Stimulated activated naive B cell treated with anti-CD40 and anti-IgM and Interleukin-4, amounts not matched to agents 10 μg/mL and 1 μg/mL and 100 μg/mL, for 72 hours (primary cell): ENCODE data around the gene PNPT1.
"Not testable (repeated sequence)": the region's sequence is repeated elsewhere in the genome, so short reads cannot be mapped to it uniquely, and the experiment has no call there.

ENCODE experiments used
- ATAC-seq, 2 donors: fragments of 150-1000 bp; cut with Tn5 transposase; replicated peaks; 2 replicates each; pipeline ENCODE4 v1.10.0; 2021; ENCODE audit warnings: moderate library complexity in 1 of 2
- DNase-seq: peaks from one replicate; pipeline ENCODE4 v3.0.0; 2021
- H3K27ac Mint-ChIP-seq: one replicate; pipeline ENCODE4 v1.8.0; 2022; ENCODE audit warnings: mild to moderate bottlenecking, mixed read lengths
- H3K27me3 Mint-ChIP-seq, 2 donors: one replicate each; pipeline ENCODE4 v1.8.0; 2022; ENCODE audit warnings: mixed read lengths in 2 of 2
- H3K36me3 Mint-ChIP-seq, 2 donors: one replicate each; pipeline ENCODE4 v1.8.0; 2022; ENCODE audit warnings: mixed read lengths in 2 of 2, mild to moderate bottlenecking in 1 of 2
- H3K4me1 Mint-ChIP-seq, 2 donors: one replicate each; pipeline ENCODE4 v1.8.0; 2022; ENCODE audit warnings: mixed read lengths in 2 of 2, mild to moderate bottlenecking in 1 of 2
- H3K4me3 Mint-ChIP-seq, 2 donors: one replicate each; pipeline ENCODE4 v1.8.0; 2022; ENCODE audit warnings: mild to moderate bottlenecking in 2 of 2, mixed read lengths in 2 of 2, moderate library complexity in 1 of 2
- H3K9me3 Mint-ChIP-seq, 2 donors: one replicate each; pipeline ENCODE4 v1.8.0; 2022; ENCODE audit warnings: mixed read lengths in 2 of 2, mild to moderate bottlenecking in 1 of 2

The PNPT1 gene

GRCh38 chr2:55693181-55694125, at the start of gene PNPT1:
PNPT1 (minus strand) TSS chr2:55693844; CDS start chr2:55693823, 21 bp downstream.
- Mint-ChIP-seq H3K4me1 (peaks cover 11 to 12% of the 10 kb centered on the region in 2 donors), H3K9me3 (no peaks in the 10 kb centered on the region), H3K36me3 (peaks cover 14 to 22% of the 10 kb centered on the region in 2 donors), H3K27me3 (peaks cover 2 to 3% of the 10 kb centered on the region in 2 donors), H3K27ac (peak within 1 kb of the TSS; percentile 95), H3K4me3 (peak within 1 kb of the TSS; percentile 91 to 94)
- DNase-seq (peak; percentile 95), ATAC-seq (peak; percentile 100)

DNA sequence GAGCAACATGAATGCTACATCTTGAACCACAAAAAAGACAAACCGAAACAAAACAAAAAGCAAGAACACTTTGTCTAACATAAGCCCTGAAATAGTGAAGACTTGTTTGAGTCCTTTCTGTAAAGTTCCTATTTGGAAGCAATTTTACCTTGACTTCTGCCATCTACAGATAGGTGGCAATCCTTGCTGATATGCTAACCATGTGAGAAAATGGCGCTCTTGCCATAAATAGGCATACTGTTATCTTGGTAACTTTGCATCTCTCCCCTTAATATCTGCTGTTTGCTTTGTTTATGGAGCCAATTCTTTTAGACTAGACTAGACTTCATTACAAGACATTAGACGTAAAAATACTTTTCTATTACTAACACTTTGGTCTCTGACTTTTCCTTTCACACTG, 49.4 kb upstream of the PNPT1 start:
- H3K27me3 Mint-ChIP-seq = peaks cover 20 to 29% of the 10 kb centered on the region in 2 donors
- ATAC-seq = no peak

GRCh38 chr2:55736019-55736536, 42.4 kb upstream of the PNPT1 start:
- ATAC-seq, H3K27me3 Mint-ChIP-seq: not testable (repeated sequence)

More for the DNA sequence above, 49.4 kb upstream of the PNPT1 start:
- Mint-ChIP-seq H3K27ac (no peak overlapping the region), H3K4me3 (no peak overlapping the region), H3K36me3 (no peaks in the 10 kb centered on the region), H3K9me3 (no peaks in the 10 kb centered on the region), H3K4me1 (no peaks in the 10 kb centered on the region)
- no peak for DNase-seq

GRCh38 chr2:55734726-55735125, 41.1 kb upstream of the PNPT1 start:
- no peak overlapping the region for H3K4me3 Mint-ChIP-seq
- ATAC-seq (no peak), DNase-seq (no peak)
- H3K27ac Mint-ChIP-seq = no peak overlapping the region
- no peaks in the 10 kb centered on the region for H3K36me3 Mint-ChIP-seq
- H3K4me1 Mint-ChIP-seq = no peaks in the 10 kb centered on the region
- peaks cover 3 to 4% of the 10 kb centered on the region in 2 donors for H3K27me3 Mint-ChIP-seq
- peaks cover 0 to 1% of the 10 kb centered on the region in 2 donors for H3K9me3 Mint-ChIP-seq

More at GRCh38 chr2:55736019-55736536, 42.4 kb upstream of the PNPT1 start:
- DNase-seq, H3K36me3 Mint-ChIP-seq, H3K4me1 Mint-ChIP-seq, H3K9me3 Mint-ChIP-seq, H3K4me3 Mint-ChIP-seq, H3K27ac Mint-ChIP-seq: not testable (repeated sequence)

GRCh38 chr2:55733335-55733734, 39.7 kb upstream of the PNPT1 start:
- Mint-ChIP-seq H3K4me3 (no peak overlapping the region), H3K4me1 (no peaks in the 10 kb centered on the region), H3K9me3 (peaks cover 0 to 1% of the 10 kb centered on the region in 2 donors), H3K27me3 (peaks cover 3 to 4% of the 10 kb centered on the region in 2 donors), H3K27ac (no peak overlapping the region), H3K36me3 (no peaks in the 10 kb centered on the region)
- no peak for DNase-seq
- ATAC-seq = no peak

- ATAC-seq (no peak), DNase-seq (no peak)
- Mint-ChIP-seq H3K36me3 (no peaks in the 10 kb centered on the region), H3K4me1 (no peaks in the 10 kb centered on the region), H3K27ac (no peak overlapping the region), H3K9me3 (peaks cover 0 to 1% of the 10 kb centered on the region in 2 donors), H3K27me3 (peaks cover 3 to 4% of the 10 kb centered on the region in 2 donors), H3K4me3 (no peak overlapping the region)
These were observed 39.2 kb upstream of the PNPT1 start for GRCh38 chr2:55732854-55733253.

DNA sequence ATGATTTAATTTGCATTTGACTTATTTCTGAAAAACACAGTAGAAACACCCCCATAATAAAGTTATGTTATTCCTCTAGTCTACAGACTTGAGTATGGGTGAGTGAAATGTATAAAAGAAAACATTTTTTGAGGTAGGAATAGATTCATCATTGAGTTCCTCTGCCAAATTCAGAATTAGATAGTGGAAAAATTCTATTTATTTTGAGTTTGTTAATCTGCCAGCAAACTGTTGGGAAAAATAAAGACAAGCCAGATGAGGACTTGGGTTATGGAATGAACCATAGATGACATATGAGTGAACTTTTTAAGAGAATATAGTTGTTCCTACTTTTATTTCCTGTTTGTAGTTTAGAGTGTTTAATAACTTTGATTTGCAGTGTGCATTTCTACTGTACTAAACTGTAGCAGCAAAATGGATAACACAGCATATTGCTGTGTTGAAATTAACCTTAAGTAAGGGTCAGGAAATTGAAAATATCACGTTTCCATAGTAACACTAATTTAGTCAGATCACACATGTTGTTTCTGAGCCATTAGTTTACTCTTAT, 35.6 kb upstream of the PNPT1 start:
- ATAC-seq (no peak), DNase-seq (no peak)
- no peaks in the 10 kb centered on the region for H3K4me1 Mint-ChIP-seq
- H3K4me3 Mint-ChIP-seq = no peak overlapping the region
- H3K27ac Mint-ChIP-seq = no peak overlapping the region
- peaks cover 6 to 10% of the 10 kb centered on the region in 2 donors for H3K27me3 Mint-ChIP-seq
- H3K36me3 Mint-ChIP-seq = peaks cover 0 to 2% of the 10 kb centered on the region in 2 donors
- no peaks in the 10 kb centered on the region for H3K9me3 Mint-ChIP-seq

DNA sequence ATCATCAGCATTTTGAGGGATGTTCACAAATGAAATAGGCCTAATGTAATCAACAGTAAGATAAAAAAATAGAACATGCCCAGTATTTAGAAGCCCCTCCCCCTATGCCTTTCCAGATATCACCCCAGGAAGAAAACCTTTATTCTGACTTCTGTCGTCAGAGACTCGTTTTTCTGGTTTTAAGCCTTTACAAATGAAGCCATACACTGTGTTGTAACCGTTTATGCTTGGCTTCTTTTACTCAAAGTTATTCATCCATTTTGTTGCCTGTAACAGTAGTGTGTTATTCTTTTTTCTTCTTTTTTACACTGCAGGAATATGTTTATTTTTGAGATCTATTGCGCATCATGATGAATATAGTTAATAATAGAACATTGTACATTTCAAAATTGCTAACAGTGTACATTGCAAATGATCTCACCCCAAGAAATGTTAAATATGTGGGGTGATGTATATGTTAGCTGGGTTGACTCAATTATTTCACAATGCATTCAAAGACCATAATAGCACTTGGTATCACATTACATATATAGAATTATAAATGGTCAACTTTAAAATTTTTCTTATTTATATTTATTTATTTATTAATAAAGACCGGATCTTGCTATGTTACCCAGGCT, 28.1 kb upstream of the PNPT1 start:
- H3K27me3 Mint-ChIP-seq = peaks cover 12 to 14% of the 10 kb centered on the region in 2 donors
- ATAC-seq = no peak
- no peaks in the 10 kb centered on the region for H3K4me1 Mint-ChIP-seq
- peaks cover 0 to 2% of the 10 kb centered on the region in 2 donors for H3K36me3 Mint-ChIP-seq
- no peak overlapping the region for H3K27ac Mint-ChIP-seq
- H3K9me3 Mint-ChIP-seq = no peaks in the 10 kb centered on the region
- no peak overlapping the region for H3K4me3 Mint-ChIP-seq
- DNase-seq = no peak

DNA sequence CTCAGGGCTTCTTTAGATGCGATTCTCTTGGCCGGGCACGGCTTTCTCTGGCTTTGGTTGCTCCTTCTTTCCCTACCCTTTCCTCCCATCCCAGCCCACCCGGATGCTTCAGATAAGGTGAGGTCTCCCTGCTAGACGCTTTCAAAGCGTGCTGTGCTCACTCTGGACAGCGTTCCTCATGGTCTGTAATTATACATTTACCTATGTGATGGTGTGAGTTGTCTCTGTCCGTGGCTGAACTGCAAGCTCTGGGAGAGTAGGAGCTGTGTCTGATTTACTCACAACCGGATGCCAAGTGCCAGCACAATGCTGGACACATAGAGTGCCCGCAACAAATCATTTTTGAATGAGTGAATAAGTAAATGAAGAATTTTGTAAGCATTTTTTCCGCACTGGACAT, 26.8 kb upstream of the PNPT1 start:
- Mint-ChIP-seq H3K27ac (no peak overlapping the region), H3K4me1 (no peaks in the 10 kb centered on the region)
- ATAC-seq = no peak

GRCh38 chr2:55719852-55720251, 26.2 kb upstream of the PNPT1 start:
- DNase-seq = no peak
- ATAC-seq = no peak
- Mint-ChIP-seq H3K4me1 (no peaks in the 10 kb centered on the region), H3K9me3 (no peaks in the 10 kb centered on the region), H3K4me3 (no peak overlapping the region), H3K36me3 (no peaks in the 10 kb centered on the region), H3K27me3 (peaks cover 18 to 25% of the 10 kb centered on the region in 2 donors), H3K27ac (no peak overlapping the region)

More for the DNA sequence above, 26.8 kb upstream of the PNPT1 start:
- H3K4me3 Mint-ChIP-seq = no peak overlapping the region
- H3K9me3 Mint-ChIP-seq = no peaks in the 10 kb centered on the region
- H3K27me3 Mint-ChIP-seq = peaks cover 18 to 25% of the 10 kb centered on the region in 2 donors
- H3K36me3 Mint-ChIP-seq = peaks cover 0 to under 1% of the 10 kb centered on the region in 2 donors
- DNase-seq = no peak

GRCh38 chr2:55718165-55719008, 24.7 kb upstream of the PNPT1 start:
- no peak overlapping the region for H3K4me3 Mint-ChIP-seq
- DNase-seq = no peak
- ATAC-seq = peak; percentile 67
- H3K4me1 Mint-ChIP-seq = peaks cover under 1 to 2% of the 10 kb centered on the region in 2 donors
- H3K27ac Mint-ChIP-seq = no peak overlapping the region
- H3K36me3 Mint-ChIP-seq = no peaks in the 10 kb centered on the region
- H3K9me3 Mint-ChIP-seq = no peaks in the 10 kb centered on the region
- peaks cover 14 to 15% of the 10 kb centered on the region in 2 donors for H3K27me3 Mint-ChIP-seq

GRCh38 chr2:55715626-55716025, 22.0 kb upstream of the PNPT1 start:
- Mint-ChIP-seq H3K4me1 (peaks cover 3 to 6% of the 10 kb centered on the region in 2 donors), H3K27me3 (peaks cover 14 to 20% of the 10 kb centered on the region in 2 donors), H3K4me3 (no peak overlapping the region), H3K36me3 (no peaks in the 10 kb centered on the region), H3K9me3 (no peaks in the 10 kb centered on the region), H3K27ac (no peak overlapping the region)
- DNase-seq = no peak
- ATAC-seq = no peak

- H3K36me3 Mint-ChIP-seq, DNase-seq, H3K4me3 Mint-ChIP-seq, ATAC-seq, H3K4me1 Mint-ChIP-seq, H3K27ac Mint-ChIP-seq, H3K9me3 Mint-ChIP-seq: not testable (repeated sequence)
- H3K27me3 Mint-ChIP-seq = peaks cover 14 to 20% of the 10 kb centered on the region in 2 donors
These were observed 21.5 kb upstream of the PNPT1 start for GRCh38 chr2:55715178-55715577.
